ACC112 (cell line): Measurements from ENCODE around the gene PHIP.

Experiments
- H2AFZ ChIP-seq: fragments of 200-600 bp; sonication (generic); one replicate; pipeline ENCODE4 v1.6.0; 2017; ENCODE audit warnings: antibody characterized with exemption, low read length; ENCODE audit not compliant: unreplicated experiment
- H3K27ac ChIP-seq: fragments of 200-600 bp; sonication (generic); 2 replicates; pipeline ENCODE4 v1.5.1; 2014; ENCODE audit warnings: low read depth, mild to moderate bottlenecking, antibody characterized with exemption, low read length, moderate library complexity
- H3K27me3 ChIP-seq: fragments of 200-600 bp; sonication (generic); 2 replicates; pipeline ENCODE4 v1.6.1; 2014; ENCODE audit warnings: mild to moderate bottlenecking, antibody characterized with exemption, low read length, moderate library complexity, mixed read lengths; ENCODE audit not compliant: insufficient read depth
- H3K36me3 ChIP-seq: fragments of 200-600 bp; sonication (generic); 2 replicates; pipeline ENCODE4 v1.6.1; 2016; ENCODE audit warnings: mild to moderate bottlenecking, antibody characterized with exemption, low read length, moderate library complexity, mixed read lengths; ENCODE audit not compliant: insufficient read depth
- H3K4me1 ChIP-seq: fragments of 200-600 bp; sonication (generic); one replicate; pipeline ENCODE4 v1.6.1; 2016; ENCODE audit warnings: low read length, mixed read lengths; ENCODE audit not compliant: insufficient read depth, unreplicated experiment, control insufficient read depth
- H3K4me3 ChIP-seq: fragments of 200-600 bp; sonication (generic); 2 replicates; pipeline ENCODE4 v1.5.1; 2014; ENCODE audit warnings: mild to moderate bottlenecking, low read depth, low read length
- H3K79me2 ChIP-seq: fragments of 200-600 bp; sonication (generic); one replicate; pipeline ENCODE4 v1.6.0; 2016; ENCODE audit warnings: low read length; ENCODE audit not compliant: control insufficient read depth, unreplicated experiment, insufficient read depth

Gene PHIP

GRCh38 chr6:79071547-79071946, 6.5 kb downstream of the PHIP start:
- Histone ChIP-seq H3K79me2 (peaks cover 75% of the 10 kb centered on the region), H3K4me3 (no peak overlapping the region), H3K36me3 (peaks cover 9% of the 10 kb centered on the region; the same call in 1 of the 2 replicates), H3K27ac (no peak overlapping the region), H3K4me1 (peaks cover 20% of the 10 kb centered on the region), H2AFZ (no peak overlapping the region), H3K27me3 (no peaks in the 10 kb centered on the region)

- H3K27me3 ChIP-seq: no peaks in the 10 kb centered on the region
- no peak overlapping the region for H3K27ac ChIP-seq
- peaks cover 9% of the 10 kb centered on the region; the same call in 1 of the 2 replicates for H3K36me3 ChIP-seq
- peaks cover 65% of the 10 kb centered on the region for H3K79me2 ChIP-seq
- H2AFZ ChIP-seq: no peak overlapping the region
- peak overlapping the region; percentile 40; the same call in 1 of the 2 replicates for H3K4me3 ChIP-seq
- peaks cover 16% of the 10 kb centered on the region for H3K4me1 ChIP-seq
Observed at GRCh38 chr6:79070206-79070825, 7.7 kb downstream of the PHIP start.

- H3K27me3 ChIP-seq: no peaks in the 10 kb centered on the region
- peaks cover 6% of the 10 kb centered on the region; the same call in 1 of the 2 replicates for H3K36me3 ChIP-seq
- no peak overlapping the region for H3K27ac ChIP-seq
- H3K4me1 ChIP-seq: peaks cover 6% of the 10 kb centered on the region
- H2AFZ ChIP-seq: no peak overlapping the region
- peaks cover 36% of the 10 kb centered on the region for H3K79me2 ChIP-seq
- no peak overlapping the region for H3K4me3 ChIP-seq
Observed at GRCh38 chr6:79066828-79067227, 11.2 kb downstream of the PHIP start.

GRCh38 chr6:79066330-79066729, 11.7 kb downstream of the PHIP start:
- Histone ChIP-seq H3K36me3 (peaks cover 6% of the 10 kb centered on the region; the same call in 1 of the 2 replicates), H3K27me3 (no peaks in the 10 kb centered on the region), H3K4me1 (peaks cover 6% of the 10 kb centered on the region), H3K4me3 (no peak overlapping the region), H3K79me2 (peaks cover 37% of the 10 kb centered on the region), H2AFZ (no peak overlapping the region), H3K27ac (no peak overlapping the region)

GRCh38 chr6:79065232-79065631, 12.8 kb downstream of the PHIP start:
- H3K79me2 ChIP-seq: peaks cover 28% of the 10 kb centered on the region
- no peak overlapping the region for H3K4me3 ChIP-seq
- peaks cover 8% of the 10 kb centered on the region for H3K36me3 ChIP-seq
- peaks cover 2% of the 10 kb centered on the region for H3K4me1 ChIP-seq
- no peak overlapping the region for H3K27ac ChIP-seq
- H3K27me3 ChIP-seq: no peaks in the 10 kb centered on the region
- no peak overlapping the region for H2AFZ ChIP-seq

- Histone ChIP-seq H3K79me2 (peaks cover 25% of the 10 kb centered on the region), H2AFZ (no peak overlapping the region), H3K4me1 (no peaks in the 10 kb centered on the region), H3K27ac (no peak overlapping the region), H3K4me3 (no peak overlapping the region), H3K27me3 (no peaks in the 10 kb centered on the region), H3K36me3 (peaks cover 8% of the 10 kb centered on the region)
Observed at GRCh38 chr6:79064635-79065034, 13.4 kb downstream of the PHIP start.

- no peak overlapping the region for H3K27ac ChIP-seq
- peaks cover 13% of the 10 kb centered on the region for H3K36me3 ChIP-seq
- H3K4me1 ChIP-seq: no peaks in the 10 kb centered on the region
- no peak overlapping the region for H3K4me3 ChIP-seq
- H3K79me2 ChIP-seq: peaks cover 20% of the 10 kb centered on the region
- H3K27me3 ChIP-seq: no peaks in the 10 kb centered on the region
- no peak overlapping the region for H2AFZ ChIP-seq
Observed at GRCh38 chr6:79062708-79063107, 15.3 kb downstream of the PHIP start.

GRCh38 chr6:79057746-79058145, 20.3 kb downstream of the PHIP start:
- Histone ChIP-seq H3K27me3 (no peaks in the 10 kb centered on the region), H3K36me3 (peaks cover 43% of the 10 kb centered on the region), H3K4me1 (no peaks in the 10 kb centered on the region), H3K4me3 (no peak overlapping the region), H2AFZ (no peak overlapping the region), H3K27ac (no peak overlapping the region), H3K79me2 (peaks cover 4% of the 10 kb centered on the region)

- Histone ChIP-seq H2AFZ (no peak overlapping the region), H3K4me3 (no peak overlapping the region), H3K27me3 (no peaks in the 10 kb centered on the region), H3K79me2 (no peaks in the 10 kb centered on the region), H3K36me3 (peaks cover 56% of the 10 kb centered on the region), H3K27ac (no peak overlapping the region), H3K4me1 (no peaks in the 10 kb centered on the region)
Observed at GRCh38 chr6:79056226-79056625, 21.8 kb downstream of the PHIP start.

- Histone ChIP-seq H3K79me2 (peaks cover 3% of the 10 kb centered on the region), H2AFZ (no peak overlapping the region), H3K4me1 (no peaks in the 10 kb centered on the region), H3K27ac (no peak overlapping the region), H3K36me3 (peaks cover 28% of the 10 kb centered on the region), H3K27me3 (no peaks in the 10 kb centered on the region), H3K4me3 (no peak overlapping the region)
Observed at GRCh38 chr6:79048611-79049010, 29.4 kb downstream of the PHIP start.

GRCh38 chr6:79047072-79047471, 31.0 kb downstream of the PHIP start:
- Histone ChIP-seq H3K4me3 (no peak overlapping the region), H3K36me3 (peaks cover 12% of the 10 kb centered on the region), H3K4me1 (no peaks in the 10 kb centered on the region), H2AFZ (no peak overlapping the region), H3K79me2 (peaks cover 3% of the 10 kb centered on the region), H3K27ac (no peak overlapping the region), H3K27me3 (no peaks in the 10 kb centered on the region)
